Sigmoid colon (tissue), 4 donors: Measurements from ENCODE around the gene DENND4B.

Source experiments
- EP300 ChIP-seq, 4 donors: sonication (generic); formaldehyde crosslinking; IDR thresholded peaks; one replicate each; pipeline ENCODE4 v1.6.1; 2017; ENCODE audit warnings: antibody characterized with exemption in 4 of 4
- POLR2A ChIP-seq, 2 donors: fragments of 450-650 bp; IDR thresholded peaks; one replicate each; pipeline ENCODE4 v1.6.1; 2016; ENCODE audit warnings: antibody characterized with exemption in 2 of 2, mild to moderate bottlenecking in 2 of 2, moderate library complexity in 2 of 2
- POLR2AphosphoS5 ChIP-seq, 4 donors: sonication (generic); formaldehyde crosslinking; IDR thresholded peaks; one replicate each; pipeline ENCODE4 v1.6.1; 2017; ENCODE audit warnings: antibody characterized with exemption in 4 of 4
- TF ChIP-seq, protein P1 (sequence below), 4 experiments: fragments of 450-650 bp in 3 of 4; fragments of 200-600 bp in 1 of 4; IDR thresholded peaks; one replicate each; pipeline ENCODE4 v1.5.1; 2016 to 2019; ENCODE audit warnings: antibody characterized with exemption in 4 of 4, mild to moderate bottlenecking in 3 of 4, moderate library complexity in 2 of 4

DNA sequence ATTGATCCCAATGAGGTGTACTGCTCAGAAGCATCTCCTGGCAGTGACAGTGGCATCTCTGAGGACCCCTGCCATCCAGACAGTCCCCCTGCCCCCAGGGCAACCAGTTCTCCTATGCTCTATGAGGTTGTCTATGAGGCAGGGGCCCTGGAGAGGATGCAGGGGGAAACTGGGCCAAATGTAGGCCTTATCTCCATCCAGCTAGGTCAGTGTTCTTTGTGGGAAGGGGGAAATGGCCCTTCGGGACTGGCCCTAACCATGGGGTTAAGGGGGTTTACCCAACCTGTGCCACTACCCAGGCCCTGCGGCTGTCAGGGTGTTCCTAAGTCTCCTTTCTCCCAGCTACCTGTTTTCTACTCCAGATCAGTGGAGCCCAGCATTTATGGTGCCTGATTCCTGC is 22.5 kb upstream of the DENND4B start:
- TF ChIP-seq POLR2AphosphoS5 (IDR thresholded peaks at IDR 0.05) (no peak), POLR2A (IDR thresholded peaks at IDR 0.05) (no peak), EP300 (IDR thresholded peaks at IDR 0.05) (no peak)
- TF ChIP-seq, protein P1, sequence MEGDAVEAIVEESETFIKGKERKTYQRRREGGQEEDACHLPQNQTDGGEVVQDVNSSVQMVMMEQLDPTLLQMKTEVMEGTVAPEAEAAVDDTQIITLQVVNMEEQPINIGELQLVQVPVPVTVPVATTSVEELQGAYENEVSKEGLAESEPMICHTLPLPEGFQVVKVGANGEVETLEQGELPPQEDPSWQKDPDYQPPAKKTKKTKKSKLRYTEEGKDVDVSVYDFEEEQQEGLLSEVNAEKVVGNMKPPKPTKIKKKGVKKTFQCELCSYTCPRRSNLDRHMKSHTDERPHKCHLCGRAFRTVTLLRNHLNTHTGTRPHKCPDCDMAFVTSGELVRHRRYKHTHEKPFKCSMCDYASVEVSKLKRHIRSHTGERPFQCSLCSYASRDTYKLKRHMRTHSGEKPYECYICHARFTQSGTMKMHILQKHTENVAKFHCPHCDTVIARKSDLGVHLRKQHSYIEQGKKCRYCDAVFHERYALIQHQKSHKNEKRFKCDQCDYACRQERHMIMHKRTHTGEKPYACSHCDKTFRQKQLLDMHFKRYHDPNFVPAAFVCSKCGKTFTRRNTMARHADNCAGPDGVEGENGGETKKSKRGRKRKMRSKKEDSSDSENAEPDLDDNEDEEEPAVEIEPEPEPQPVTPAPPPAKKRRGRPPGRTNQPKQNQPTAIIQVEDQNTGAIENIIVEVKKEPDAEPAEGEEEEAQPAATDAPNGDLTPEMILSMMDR (IDR thresholded peaks at IDR 0.05), result no peak
